Progenitor cell of endocrine pancreas (in vitro differentiated cells): ENCODE measurements around the gene KRT16. TPM values are rescaled to one million over a fixed set of nuclear protein-coding genes. Genes with fewer than 3 reads are reported as not detected.

Experiments
- DNase-seq: peaks from one replicate; pipeline ENCODE4 v3.0.0; 2021; ENCODE audit warnings: low spot score; ENCODE audit not compliant: unreplicated experiment
- H3K27ac Mint-ChIP-seq: 2 replicates; pipeline ENCODE4 v1.8.0; 2021; ENCODE audit warnings: mild to moderate bottlenecking, moderate library complexity, mixed read lengths
- H3K27me3 Mint-ChIP-seq: 2 replicates; pipeline ENCODE4 v1.8.0; 2021; ENCODE audit warnings: mixed read lengths
- H3K36me3 Mint-ChIP-seq: 2 replicates; pipeline ENCODE4 v1.8.0; 2022; ENCODE audit warnings: mixed read lengths; ENCODE audit not compliant: insufficient read depth
- H3K4me1 Mint-ChIP-seq: 2 replicates; pipeline ENCODE4 v1.8.0; 2021; ENCODE audit warnings: low read depth, mixed read lengths
- H3K4me3 Mint-ChIP-seq: 2 replicates; pipeline ENCODE4 v1.8.0; 2021; ENCODE audit warnings: low read depth, mild to moderate bottlenecking, moderate library complexity, mixed read lengths
- H3K9me3 Mint-ChIP-seq: 2 replicates; pipeline ENCODE4 v1.8.0; 2021; ENCODE audit warnings: low read depth, mixed read lengths
- CTCF ChIP-seq: fragments of 200-600 bp; sonication (generic); IDR thresholded peaks from one replicate; pipeline ENCODE4 v1.5.0; 2021; ENCODE audit warnings: antibody characterized with exemption, mild to moderate bottlenecking; ENCODE audit not compliant: unreplicated experiment
- total RNA-seq: library from RNA; stranded (reverse); gene quantifications from 2 replicates; pipeline ENCODE4 v1.2.1, GENCODE V29; 2021

The KRT16 gene
- total RNA-seq, 1 donor from 2014 or later = not detected

- H3K9me3 Mint-ChIP-seq = no peaks in the 10 kb centered on the region
- H3K4me1 Mint-ChIP-seq = no peaks in the 10 kb centered on the region
- H3K27ac Mint-ChIP-seq = no peak overlapping the region
- no peak overlapping the region for H3K4me3 Mint-ChIP-seq
- no peak for DNase-seq
- peaks cover 26% of the 10 kb centered on the region for H3K27me3 Mint-ChIP-seq
- H3K36me3 Mint-ChIP-seq = no peaks in the 10 kb centered on the region
- TF ChIP-seq CTCF = no peak
Measured at GRCh38 chr17:41575336-41575735, 37.2 kb downstream of the KRT16 start.

- peaks cover 46% of the 10 kb centered on the region for H3K27me3 Mint-ChIP-seq
- H3K4me3 Mint-ChIP-seq = no peak within 1 kb of the TSS
- H3K4me1 Mint-ChIP-seq = no peaks in the 10 kb centered on the region
- TF ChIP-seq CTCF = no peak
- no peak within 1 kb of the TSS for H3K27ac Mint-ChIP-seq
- DNase-seq = no peak
- H3K9me3 Mint-ChIP-seq = no peaks in the 10 kb centered on the region
- no peaks in the 10 kb centered on the region for H3K36me3 Mint-ChIP-seq
Measured at GRCh38 chr17:41571561-41572434, 40.8 kb downstream of the KRT16 start, which contains the start of gene KRT9. Gene KRT9 (minus strand): TSS chr17:41572059. CDS start chr17:41571992, 67 bp downstream.

GRCh38 chr17:41567317-41567716 lies 45.2 kb downstream of the KRT16 start:
- Mint-ChIP-seq H3K4me1 (no peaks in the 10 kb centered on the region), H3K27ac (no peak overlapping the region), H3K27me3 (peaks cover 49% of the 10 kb centered on the region), H3K36me3 (no peaks in the 10 kb centered on the region), H3K4me3 (no peak overlapping the region), H3K9me3 (no peaks in the 10 kb centered on the region)
- no peak for DNase-seq
- no peak for TF ChIP-seq CTCF

GRCh38 chr17:41565338-41565737 lies 47.2 kb downstream of the KRT16 start:
- Mint-ChIP-seq H3K4me1 (no peaks in the 10 kb centered on the region), H3K27me3 (peaks cover 41% of the 10 kb centered on the region), H3K9me3 (no peaks in the 10 kb centered on the region), H3K4me3 (no peak overlapping the region), H3K27ac (no peak overlapping the region), H3K36me3 (no peaks in the 10 kb centered on the region)
- no peak for TF ChIP-seq CTCF
- no peak for DNase-seq

- no peak for TF ChIP-seq CTCF
- no peaks in the 10 kb centered on the region for H3K4me1 Mint-ChIP-seq
- DNase-seq = no peak
- H3K27ac Mint-ChIP-seq = no peak overlapping the region
- no peak overlapping the region for H3K4me3 Mint-ChIP-seq
- H3K27me3 Mint-ChIP-seq = peaks cover 27% of the 10 kb centered on the region
- H3K36me3 Mint-ChIP-seq = no peaks in the 10 kb centered on the region
- no peaks in the 10 kb centered on the region for H3K9me3 Mint-ChIP-seq
Measured at GRCh38 chr17:41563607-41564170, 48.9 kb downstream of the KRT16 start.
